Neural progenitor cell (in vitro differentiated cells): Measurements from ENCODE around the gene ZXDA.

Source experiments
- EZH2 ChIP-seq: fragments of 200-600 bp; sonication (generic); IDR thresholded peaks from 2 replicates; pipeline ENCODE4 v1.6.1; 2017; ENCODE audit warnings: antibody characterized with exemption, mild to moderate bottlenecking, moderate library complexity
- TF ChIP-seq, protein P1 (sequence below): fragments of 200-600 bp; sonication (generic); IDR thresholded peaks from 2 replicates; pipeline ENCODE4 v1.5.1; 2017; ENCODE audit warnings: antibody characterized with exemption, mild to moderate bottlenecking

DNA sequence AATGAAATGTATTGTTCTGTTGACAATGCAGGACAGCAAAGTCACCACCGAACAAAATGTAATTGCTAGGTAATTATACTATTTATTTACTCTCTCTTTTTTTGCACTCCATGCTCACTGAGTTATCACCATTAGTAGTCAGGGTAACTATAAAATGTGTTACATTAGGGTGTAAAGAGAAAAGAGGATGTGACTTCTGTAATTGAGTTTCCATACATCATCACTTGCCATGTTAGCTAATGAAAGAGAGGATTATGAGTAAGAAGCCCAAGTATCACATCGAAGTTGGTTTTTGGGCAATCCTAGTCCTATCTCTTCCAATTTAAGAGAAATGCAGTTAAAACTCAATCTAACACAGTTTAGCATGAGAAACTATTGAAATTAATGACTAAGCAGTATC is 7.6 kb downstream of the ZXDA start:
- TF ChIP-seq, protein P1, sequence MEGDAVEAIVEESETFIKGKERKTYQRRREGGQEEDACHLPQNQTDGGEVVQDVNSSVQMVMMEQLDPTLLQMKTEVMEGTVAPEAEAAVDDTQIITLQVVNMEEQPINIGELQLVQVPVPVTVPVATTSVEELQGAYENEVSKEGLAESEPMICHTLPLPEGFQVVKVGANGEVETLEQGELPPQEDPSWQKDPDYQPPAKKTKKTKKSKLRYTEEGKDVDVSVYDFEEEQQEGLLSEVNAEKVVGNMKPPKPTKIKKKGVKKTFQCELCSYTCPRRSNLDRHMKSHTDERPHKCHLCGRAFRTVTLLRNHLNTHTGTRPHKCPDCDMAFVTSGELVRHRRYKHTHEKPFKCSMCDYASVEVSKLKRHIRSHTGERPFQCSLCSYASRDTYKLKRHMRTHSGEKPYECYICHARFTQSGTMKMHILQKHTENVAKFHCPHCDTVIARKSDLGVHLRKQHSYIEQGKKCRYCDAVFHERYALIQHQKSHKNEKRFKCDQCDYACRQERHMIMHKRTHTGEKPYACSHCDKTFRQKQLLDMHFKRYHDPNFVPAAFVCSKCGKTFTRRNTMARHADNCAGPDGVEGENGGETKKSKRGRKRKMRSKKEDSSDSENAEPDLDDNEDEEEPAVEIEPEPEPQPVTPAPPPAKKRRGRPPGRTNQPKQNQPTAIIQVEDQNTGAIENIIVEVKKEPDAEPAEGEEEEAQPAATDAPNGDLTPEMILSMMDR = no peak
- TF ChIP-seq EZH2 = no peak
